K562 (cell line): ENCODE results near the gene BRF1. TPM values are rescaled to one million over a fixed set of nuclear protein-coding genes. Genes with fewer than 3 reads are reported as not detected.

Experiments used
- CHD1 ChIP-seq: fragments of 200-600 bp; sonication (generic); IDR thresholded peaks from one replicate; pipeline ENCODE4 v1.6.1; 2012; ENCODE audit warnings: mild to moderate bottlenecking, moderate library complexity, low read length, inconsistent platforms
- ETV5 ChIP-seq: sonication (generic); formaldehyde crosslinking; IDR thresholded peaks from 2 replicates; pipeline ENCODE4 v1.4.0; 2020; ENCODE audit warnings: low read depth, mild to moderate bottlenecking, missing genetic modification reagents
- HDAC1 ChIP-seq, 2 experiments: fragments of 450-650 bp; IDR thresholded peaks; 2 replicates each; pipeline ENCODE4 v1.6.1; 2016 to 2017; ENCODE audit warnings: inconsistent platforms in 1 of 2, mild to moderate bottlenecking in 1 of 2, moderate library complexity in 1 of 2
- KDM1A ChIP-seq, 2 experiments: fragments of 450-650 bp; IDR thresholded peaks; 2 replicates each; pipeline ENCODE4 v1.6.1; 2016; ENCODE audit warnings: mild to moderate bottlenecking in 2 of 2
- LARP7 ChIP-seq: fragments of 450-650 bp; IDR thresholded peaks from 2 replicates; pipeline ENCODE4 v1.6.1; 2016
- SAFB2 ChIP-seq: fragments of 200-400 bp; formaldehyde crosslinking; IDR thresholded peaks from 2 replicates; pipeline ENCODE4 v1.6.1; 2018; ENCODE audit warnings: borderline replicate concordance, low read length, low read depth, moderate library complexity; ENCODE audit not compliant: severe bottlenecking
- SAP30 ChIP-seq: fragments of 200-600 bp; sonication (generic); IDR thresholded peaks from 2 replicates; pipeline ENCODE4 v1.6.1; 2012; ENCODE audit warnings: borderline replicate concordance, low read depth, mild to moderate bottlenecking, moderate library complexity, low read length, control low read depth, inconsistent platforms; ENCODE audit not compliant: insufficient read depth, poor library complexity, severe bottlenecking
- SIRT6 ChIP-seq: IDR thresholded peaks from one replicate; pipeline ENCODE4 v1.6.1; 2012; ENCODE audit warnings: low read depth, mild to moderate bottlenecking, control low read depth, inconsistent platforms, low read length, moderate library complexity
- SRSF1 ChIP-seq: fragments of 200-400 bp; formaldehyde crosslinking; IDR thresholded peaks from 2 replicates; pipeline ENCODE4 v1.6.1; 2017; ENCODE audit warnings: mild to moderate bottlenecking, low read depth, low read length, moderate library complexity
- ZNF121 ChIP-seq: sonication (generic); formaldehyde crosslinking; conservative IDR thresholded peaks from 2 replicates; pipeline ENCODE4 v1.8.0; 2022; ENCODE audit warnings: missing genetic modification reagents
- ZNF318 ChIP-seq, 2 experiments: fragments of 450-650 bp; IDR thresholded peaks; 2 replicates each; pipeline ENCODE4 v1.6.1; 2016; ENCODE audit warnings: mild to moderate bottlenecking in 2 of 2, borderline replicate concordance in 1 of 2, low read depth in 1 of 2, moderate library complexity in 1 of 2
- ZNF707 ChIP-seq: fragments of 250-450 bp; sonication (Bioruptor Pico); conservative IDR thresholded peaks from 2 replicates; pipeline ENCODE4 v1.8.0; 2022; ENCODE audit warnings: inconsistent platforms, mild to moderate bottlenecking, moderate library complexity
- polyA plus RNA-seq, 8 experiments: library from polyadenylated mRNA; depleted of rRNA in 4 of 8; stranded (reverse) in 5 of 8; unstranded in 3 of 8; fragments of >200 nt; fragmentation: Nextera tagmentation in 2 of 8; fragmentation: Illumina TruSeq in 1 of 8; extraction: Ambion mirVana in 2 of 8; extraction: Trizol in 1 of 8; gene quantifications; 2 replicates each; pipeline versions ENCODE4 v1.2.1 to v1.2.3, GENCODE V29; 2011 to 2014; ENCODE audit warnings: inconsistent platforms in 1 of 8, missing spikeins in 1 of 8
- total RNA-seq, 7 experiments: library from RNA; depleted of rRNA in 6 of 7; stranded (reverse); fragments of >200 nt in 6 of 7; fragmentation: Illumina TruSeq in 2 of 7; extraction: Trizol in 2 of 7; gene quantifications; 2 replicates each; pipeline versions ENCODE4 v1.2.1 to v1.2.3, GENCODE V29; 2011 to 2021; ENCODE audit warnings: low replicate concordance in 1 of 7
- TF ChIP-seq, protein P1 (sequence below): fragments of 450-650 bp; formaldehyde crosslinking; IDR thresholded peaks from 2 replicates; pipeline ENCODE4 v1.4.0; 2020; ENCODE audit warnings: mild to moderate bottlenecking, moderate library complexity

Gene BRF1
- total and polyA plus RNA-seq, 9 of the 15 experiments (the other 6 are each of a cell fraction or from before 2014, with no cell fraction given), result 0.14 to 24.6 (median 8.2) TPM

DNA sequence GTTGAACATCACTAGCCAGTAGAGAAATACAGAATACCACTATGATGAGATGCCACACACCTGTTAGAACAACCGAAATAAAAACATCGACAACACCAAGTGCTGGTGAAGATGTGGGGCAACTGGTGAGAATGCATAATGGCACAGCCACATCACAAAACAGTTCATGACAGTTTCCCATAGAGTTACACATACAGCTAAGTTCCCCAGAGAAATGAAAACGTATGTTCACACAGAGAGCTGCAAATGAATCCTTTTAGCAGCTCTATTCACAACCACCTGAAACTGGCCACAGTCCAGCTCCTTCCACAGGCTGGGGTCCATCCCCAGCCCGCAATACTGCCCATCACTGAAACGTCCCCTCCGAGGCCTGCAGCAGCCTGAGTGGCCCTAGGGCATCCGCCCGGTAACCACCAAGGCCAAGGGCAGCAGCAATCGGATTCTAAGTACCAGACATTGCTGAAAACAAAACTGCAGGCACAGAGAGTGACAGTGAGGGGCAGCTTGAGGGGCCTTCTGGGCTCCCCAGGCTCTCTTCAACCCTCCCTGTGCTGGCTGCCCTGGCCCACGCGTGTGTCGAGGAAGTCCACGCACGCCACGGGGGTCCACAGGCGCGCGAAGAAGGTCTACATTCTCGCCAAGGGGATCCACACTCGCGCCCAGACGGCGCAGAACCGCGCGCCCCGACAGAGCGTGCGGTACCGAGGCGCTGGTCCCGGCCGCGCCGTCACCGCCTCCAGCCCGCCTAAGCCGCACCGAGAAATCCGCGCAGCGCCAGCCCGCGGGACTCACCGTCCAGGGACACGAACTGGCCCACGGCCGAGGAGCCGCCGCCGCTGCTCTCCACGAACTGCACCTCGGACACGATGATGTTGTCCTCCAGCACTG, 903 bp downstream of the BRF1 start (continued):
- TF ChIP-seq SAP30 (no peak), ZNF707 (no peak), ETV5 (peak; percentile 16; the same call in 1 of the 2 replicates), LARP7 (no peak), CHD1 (peak; percentile 35), SAFB2 (no peak), KDM1A (IDR thresholded peaks at IDR 0.05) (peak; percentile 44 to 53; a peak in 3 of 4 replicates), SIRT6 (no peak), SRSF1 (no peak), ZNF121 (CRISPR knock-in tag) (no peak), HDAC1 (IDR thresholded peaks at IDR 0.05) (0 out of 4 replicates have a peak, but pooled peaks of 1 of the 2 experiments have one; percentile 21), ZNF318 (IDR thresholded peaks at IDR 0.05; ENCODE audit: borderline replicate concordance in 1 of 2, low read depth in 1 of 2) (no peak)
- TF ChIP-seq, protein P1, sequence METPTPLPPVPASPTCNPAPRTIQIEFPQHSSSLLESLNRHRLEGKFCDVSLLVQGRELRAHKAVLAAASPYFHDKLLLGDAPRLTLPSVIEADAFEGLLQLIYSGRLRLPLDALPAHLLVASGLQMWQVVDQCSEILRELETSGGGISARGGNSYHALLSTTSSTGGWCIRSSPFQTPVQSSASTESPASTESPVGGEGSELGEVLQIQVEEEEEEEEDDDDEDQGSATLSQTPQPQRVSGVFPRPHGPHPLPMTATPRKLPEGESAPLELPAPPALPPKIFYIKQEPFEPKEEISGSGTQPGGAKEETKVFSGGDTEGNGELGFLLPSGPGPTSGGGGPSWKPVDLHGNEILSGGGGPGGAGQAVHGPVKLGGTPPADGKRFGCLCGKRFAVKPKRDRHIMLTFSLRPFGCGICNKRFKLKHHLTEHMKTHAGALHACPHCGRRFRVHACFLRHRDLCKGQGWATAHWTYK (CRISPR knock-in tag), result no peak
